Measurements from ENCODE around the gene TOMM40.
"Not testable (repeated sequence)": the region's sequence is repeated elsewhere in the genome, so short reads cannot be mapped to it uniquely, and the experiment has no call there.

The TOMM40 gene

GRCh38 chr19:44871809-44872208 lies 19.2 kb upstream of the TOMM40 start:
- DNase-seq (ENCODE audit: low read depth) = no peak

GRCh38 chr19:44872661-44873060 lies 18.4 kb upstream of the TOMM40 start:
- DNase-seq (ENCODE audit: low read depth) = no peak

DNA sequence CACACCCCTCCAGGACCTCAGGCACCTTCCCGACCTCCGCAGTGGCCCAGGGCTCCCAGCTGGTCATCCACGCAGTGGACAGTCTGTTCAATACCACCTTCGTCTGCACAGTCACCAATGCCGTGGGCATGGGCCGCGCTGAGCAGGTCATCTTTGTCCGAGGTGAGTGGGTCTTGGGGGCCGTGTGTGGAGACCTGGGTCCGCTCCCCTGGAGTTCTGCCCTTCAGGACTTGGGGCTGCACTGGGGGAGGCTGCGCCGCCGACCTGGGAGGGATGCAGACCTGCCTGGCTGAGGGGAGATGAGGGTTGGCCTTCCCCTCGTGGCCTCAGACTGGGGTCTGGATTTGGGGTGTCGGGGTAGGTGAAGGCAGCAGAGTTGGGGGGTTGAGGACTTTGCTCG lies 16.7 kb upstream of the TOMM40 start:
- DNase-seq (ENCODE audit: low read depth) = no peak

GRCh38 chr19:44875666-44876451 lies 15.2 kb upstream of the TOMM40 start:
- no peak for DNase-seq (ENCODE audit: low read depth)

DNA sequence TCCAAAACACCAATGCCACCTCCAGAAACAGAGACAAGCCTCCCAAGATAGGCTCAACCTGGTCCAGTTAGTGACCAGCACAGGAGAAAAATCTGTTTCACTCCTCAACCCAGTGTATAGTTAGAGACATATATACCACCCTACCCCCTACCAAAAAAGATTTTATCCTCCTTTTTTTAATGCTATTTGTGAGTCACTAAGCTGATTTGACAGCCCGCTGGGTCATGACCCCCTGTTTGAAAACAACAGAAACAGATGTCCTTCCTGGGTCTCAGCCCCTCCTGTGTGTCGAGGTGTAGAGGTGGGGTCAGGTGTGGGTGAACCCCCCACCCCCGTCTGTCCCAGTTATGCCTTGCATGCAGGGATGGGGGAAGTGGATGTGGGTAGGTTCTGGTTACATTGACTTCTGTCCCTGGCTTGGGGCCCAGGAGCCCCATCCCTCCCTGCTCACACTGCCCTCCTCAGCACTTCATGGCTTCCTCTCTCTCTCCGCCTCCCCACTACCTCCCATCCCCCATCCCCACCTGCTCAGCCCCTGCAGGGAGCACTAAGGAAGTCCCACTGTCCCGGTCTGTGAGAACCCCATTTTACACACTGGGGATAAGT lies 14.0 kb upstream of the TOMM40 start:
- no peak for DNase-seq (ENCODE audit: low read depth)

DNA sequence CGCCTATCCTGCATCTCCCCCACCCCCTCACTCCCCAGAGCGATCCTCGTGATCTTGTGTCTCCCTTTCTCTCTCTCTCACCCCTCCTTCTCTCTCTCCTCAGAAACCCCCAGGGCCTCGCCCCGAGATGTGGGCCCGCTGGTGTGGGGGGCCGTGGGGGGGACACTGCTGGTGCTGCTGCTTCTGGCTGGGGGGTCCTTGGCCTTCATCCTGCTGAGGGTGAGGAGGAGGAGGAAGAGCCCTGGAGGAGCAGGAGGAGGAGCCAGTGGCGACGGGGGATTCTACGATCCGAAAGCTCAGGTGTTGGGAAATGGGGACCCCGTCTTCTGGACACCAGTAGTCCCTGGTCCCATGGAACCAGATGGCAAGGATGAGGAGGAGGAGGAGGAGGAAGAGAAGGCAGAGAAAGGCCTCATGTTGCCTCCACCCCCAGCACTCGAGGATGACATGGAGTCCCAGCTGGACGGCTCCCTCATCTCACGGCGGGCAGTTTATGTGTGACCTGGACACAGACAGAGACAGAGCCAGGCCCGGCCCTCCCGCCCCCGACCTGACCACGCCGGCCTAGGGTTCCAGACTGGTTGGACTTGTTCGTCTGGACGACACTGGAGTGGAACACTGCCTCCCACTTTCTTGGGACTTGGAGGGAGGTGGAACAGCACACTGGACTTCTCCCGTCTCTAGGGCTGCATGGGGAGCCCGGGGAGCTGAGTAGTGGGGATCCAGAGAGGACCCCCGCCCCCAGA lies 12.8 kb upstream of the TOMM40 start:
- no peak for DNase-seq (ENCODE audit: low read depth)

GRCh38 chr19:44879309-44880065 lies 11.6 kb upstream of the TOMM40 start:
- no peak for DNase-seq (ENCODE audit: low read depth)

- no peak for DNase-seq (ENCODE audit: low read depth)
Observed at GRCh38 chr19:44882063-44882462, 9.0 kb upstream of the TOMM40 start.

DNA sequence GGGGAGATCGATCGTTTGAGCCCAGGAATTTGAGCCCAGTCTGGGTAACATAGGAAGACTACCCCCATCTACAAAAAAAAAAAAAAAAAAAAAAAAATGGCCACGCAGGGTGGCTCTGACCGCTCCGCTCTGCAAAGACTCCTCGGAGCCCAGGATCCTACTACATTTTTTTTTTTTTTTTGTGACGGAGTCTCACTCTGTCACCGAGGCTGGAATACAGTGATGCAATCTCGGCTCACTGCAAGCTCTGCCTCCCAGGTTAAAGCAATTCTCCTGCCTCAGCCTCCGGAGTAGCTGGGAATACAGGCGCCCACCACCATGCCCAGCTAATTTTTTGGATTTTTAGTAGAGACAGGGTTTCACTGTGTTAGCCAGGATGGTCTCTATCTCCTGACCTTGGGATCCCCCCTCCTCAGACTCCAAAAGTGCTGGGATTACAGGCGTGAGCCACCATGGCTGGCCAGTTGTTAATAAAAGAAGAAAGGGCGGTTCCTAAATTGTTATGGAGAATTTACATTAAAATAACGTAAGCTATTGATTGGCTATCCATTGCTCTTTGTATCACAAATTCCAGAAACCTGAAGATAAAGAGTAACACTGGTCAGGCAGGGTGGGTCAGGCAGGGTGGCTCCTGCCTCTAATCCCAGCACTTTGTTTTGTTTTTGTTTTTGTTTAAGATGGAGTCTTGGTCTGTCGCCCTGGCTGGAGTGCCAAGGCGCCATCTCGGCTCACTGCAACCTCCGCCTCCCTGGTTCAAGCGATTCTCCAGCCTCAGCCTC lies 8.2 kb upstream of the TOMM40 start:
- not testable (repeated sequence) for DNase-seq (ENCODE audit: low read depth)

GRCh38 chr19:44883922-44884321 lies 7.1 kb upstream of the TOMM40 start:
- no peak for DNase-seq (ENCODE audit: low read depth)

GRCh38 chr19:44884566-44884965 lies 6.5 kb upstream of the TOMM40 start:
- no peak for DNase-seq (ENCODE audit: low read depth)

- DNase-seq (ENCODE audit: low read depth) = no peak
Observed at GRCh38 chr19:44886141-44886540, 4.9 kb upstream of the TOMM40 start.

DNA sequence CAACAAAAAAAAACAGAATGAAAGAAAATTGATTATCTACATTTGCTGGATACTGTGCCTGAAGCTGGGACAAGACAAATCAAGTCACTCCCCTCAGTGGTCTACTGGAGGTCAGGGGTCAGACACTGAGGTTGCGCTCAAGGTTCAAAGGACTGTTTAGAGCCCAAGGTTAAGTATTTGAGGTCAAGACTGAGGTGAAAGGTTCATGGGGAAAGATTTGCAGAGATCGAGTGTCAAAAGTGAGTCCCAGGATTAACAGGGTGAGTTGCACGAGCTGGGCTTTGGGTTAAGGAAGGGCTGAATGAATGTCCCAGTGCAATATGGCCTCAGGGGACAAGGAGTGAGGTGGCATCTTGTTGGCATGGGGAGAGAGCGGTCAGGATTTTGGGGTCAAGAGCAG lies 3.4 kb upstream of the TOMM40 start:
- no peak for DNase-seq (ENCODE audit: low read depth)

GRCh38 chr19:44888335-44888734 lies 2.7 kb upstream of the TOMM40 start:
- not testable (repeated sequence) for DNase-seq (ENCODE audit: low read depth)

GRCh38 chr19:44889830-44890365 lies 1.2 kb upstream of the TOMM40 start:
- DNase-seq (ENCODE audit: low read depth) = no peak

- no peak for DNase-seq (ENCODE audit: low read depth)
Observed at GRCh38 chr19:44890366-44891015, 563 bp upstream of the TOMM40 start.

DNA sequence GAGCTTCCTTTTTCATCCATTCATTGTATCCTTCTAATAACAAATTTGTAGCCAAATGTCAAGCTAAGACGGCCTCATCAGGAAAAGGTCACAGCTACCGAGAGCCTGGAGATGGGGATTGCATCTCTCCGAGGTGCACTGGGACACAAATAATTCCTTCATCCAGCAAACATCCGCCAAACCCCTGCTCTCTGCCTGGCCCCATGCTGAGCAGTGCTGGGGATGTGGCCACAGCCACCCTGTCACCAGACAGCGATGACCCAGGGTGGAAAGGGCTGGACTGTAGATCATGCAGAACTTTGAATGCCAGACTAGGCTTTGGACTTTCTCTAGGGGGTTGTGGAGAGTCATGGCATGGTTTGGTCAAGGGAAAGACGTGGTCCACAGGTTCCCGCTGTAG lies 1.9 kb downstream of the TOMM40 start:
- DNase-seq (ENCODE audit: low read depth) = no peak

DNA sequence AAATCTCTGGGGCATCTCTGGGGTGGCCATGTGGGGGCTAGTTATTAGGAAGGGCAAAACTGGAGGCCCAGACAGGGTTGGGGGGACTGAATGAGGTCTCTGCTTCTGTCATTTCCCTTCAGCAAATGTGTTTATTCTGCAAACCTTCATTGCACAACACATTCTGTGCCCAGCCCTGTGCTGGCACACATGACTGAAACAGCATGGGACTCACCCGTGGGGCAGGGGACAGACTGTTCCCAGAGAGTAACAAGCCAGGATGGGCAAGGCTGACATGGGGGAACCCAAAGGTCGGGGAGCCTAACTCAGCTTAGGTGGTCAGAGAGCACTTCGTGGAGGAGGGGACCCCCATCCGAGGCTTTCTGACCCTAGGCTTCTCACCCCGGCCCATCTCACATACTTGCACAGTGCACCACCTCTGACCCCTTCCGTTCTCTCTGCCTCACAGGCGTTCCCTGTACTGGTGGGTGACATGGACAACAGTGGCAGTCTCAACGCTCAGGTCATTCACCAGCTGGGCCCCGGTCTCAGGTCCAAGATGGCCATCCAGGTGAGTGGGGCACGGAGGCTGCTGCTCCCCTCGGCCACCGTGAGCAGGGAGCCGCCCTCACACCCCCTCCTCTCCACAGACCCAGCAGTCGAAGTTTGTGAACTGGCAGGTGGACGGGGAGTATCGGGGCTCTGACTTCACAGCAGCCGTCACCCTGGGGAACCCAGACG lies 2.4 kb downstream of the TOMM40 start:
- DNase-seq (ENCODE audit: low read depth) = no peak

- no peak for DNase-seq (ENCODE audit: low read depth)
Observed at GRCh38 chr19:44894052-44894400, 3.0 kb downstream of the TOMM40 start.

- no peak for DNase-seq (ENCODE audit: low read depth)
Observed at GRCh38 chr19:44894946-44895345, 3.9 kb downstream of the TOMM40 start.
